Neural cell (in vitro differentiated cells): ENCODE measurements around the gene TRIM46. TPM values are rescaled to one million over a fixed set of nuclear protein-coding genes. Genes with fewer than 3 reads are reported as not detected.

Source experiments
- H2AFZ ChIP-seq: fragments of 200-600, 300-800 bp; sonication (generic), shearing (Covaris generic); 2 replicates; pipeline ENCODE4 v1.6.0; 2014; ENCODE audit warnings: low read depth, mild to moderate bottlenecking, antibody characterized with exemption, low read length, moderate library complexity
- H3F3A ChIP-seq: fragments of 200-600 bp; shearing (Covaris generic); 2 replicates; pipeline ENCODE4 v1.6.1; 2016; ENCODE audit warnings: mild to moderate bottlenecking, moderate library complexity, mixed read lengths, antibody characterized with exemption, low read length; ENCODE audit not compliant: insufficient read depth, poor library complexity, severe bottlenecking
- H3K27ac ChIP-seq: fragments of 200-600, 300-800 bp; sonication (generic), shearing (Covaris generic); 2 replicates; pipeline ENCODE4 v1.5.1; 2014; ENCODE audit warnings: mild to moderate bottlenecking, low read length, moderate library complexity
- H3K27me3 ChIP-seq: fragments of 300-800, 200-600 bp; sonication (generic), shearing (Covaris generic); 2 replicates; pipeline ENCODE4 v1.6.0; 2014; ENCODE audit warnings: mild to moderate bottlenecking, low read depth, low read length, moderate library complexity; ENCODE audit not compliant: insufficient read depth
- H3K36me3 ChIP-seq: fragments of 300-800, 200-600 bp; sonication (generic), shearing (Covaris generic); 2 replicates; pipeline ENCODE4 v1.5.1; 2014; ENCODE audit warnings: mild to moderate bottlenecking, antibody characterized with exemption, low read length, moderate library complexity; ENCODE audit not compliant: insufficient read depth
- H3K4me2 ChIP-seq: fragments of 300-800, 200-600 bp; sonication (generic), shearing (Covaris generic); 2 replicates; pipeline ENCODE4 v1.6.0; 2014; ENCODE audit warnings: mild to moderate bottlenecking, low read length
- H3K4me3 ChIP-seq: fragments of 300-800, 200-600 bp; sonication (generic), shearing (Covaris generic); 2 replicates; pipeline ENCODE4 v1.5.1; 2014; ENCODE audit warnings: mild to moderate bottlenecking, low read length, moderate library complexity
- H3K79me2 ChIP-seq: fragments of 200-600 bp; shearing (Covaris generic); replicated peaks from 2 replicates; pipeline ENCODE4 v1.6.0; 2014; ENCODE audit warnings: mild to moderate bottlenecking, low read length, moderate library complexity; ENCODE audit not compliant: insufficient read depth
- H3K9ac ChIP-seq: fragments of 300-800, 200-600 bp; sonication (generic), shearing (Covaris generic); 2 replicates; pipeline ENCODE4 v1.6.1; 2016; ENCODE audit warnings: mild to moderate bottlenecking, low read length, mixed read lengths
- H3K9me2 ChIP-seq: fragments of 200-600 bp; shearing (Covaris generic); 2 replicates; pipeline ENCODE4 v1.6.1; 2016; ENCODE audit warnings: mild to moderate bottlenecking, low read length, mixed read lengths; ENCODE audit not compliant: insufficient read depth
- H3K9me3 ChIP-seq: fragments of 200-600, 300-800 bp; sonication (generic), shearing (Covaris generic); 2 replicates; pipeline ENCODE4 v1.6.1; 2016; ENCODE audit warnings: mild to moderate bottlenecking, mixed run types, low read length, moderate library complexity, mixed read lengths
- H4K20me1 ChIP-seq: fragments of 200-600 bp; shearing (Covaris generic); 2 replicates; pipeline ENCODE4 v1.6.1; 2016; ENCODE audit warnings: mild to moderate bottlenecking, mixed run types; ENCODE audit not compliant: insufficient read depth
- EP300 ChIP-seq: fragments of 450-650 bp; conservative IDR thresholded peaks from 2 replicates; pipeline ENCODE4 v1.6.1; 2014; ENCODE audit warnings: antibody characterized with exemption, mild to moderate bottlenecking, moderate library complexity; ENCODE audit not compliant: poor library complexity, severe bottlenecking
- EZH2 ChIP-seq: fragments of 200-600, 300-800 bp; shearing (Covaris generic), sonication (generic); IDR thresholded peaks from 2 replicates; pipeline ENCODE4 v1.6.1; 2014; ENCODE audit warnings: antibody characterized with exemption, low read length, borderline replicate concordance, mild to moderate bottlenecking; ENCODE audit not compliant: insufficient read depth, poor library complexity, severe bottlenecking
- MXI1 ChIP-seq: fragments of 450-650 bp; conservative IDR thresholded peaks from 2 replicates; pipeline ENCODE4 v1.6.1; 2014; ENCODE audit warnings: antibody characterized with exemption, mild to moderate bottlenecking; ENCODE audit not compliant: poor library complexity, severe bottlenecking
- POLR2AphosphoS5 ChIP-seq: IDR thresholded peaks from 2 replicates; pipeline ENCODE4 v1.6.1; 2012
- RAD21 ChIP-seq: fragments of 450-650 bp; conservative IDR thresholded peaks from 2 replicates; pipeline ENCODE4 v1.6.1; 2014; ENCODE audit warnings: antibody characterized with exemption, mild to moderate bottlenecking, moderate library complexity
- SMC3 ChIP-seq: fragments of 450-650 bp; conservative IDR thresholded peaks from 2 replicates; pipeline ENCODE4 v1.6.1; 2014; ENCODE audit warnings: antibody characterized with exemption, mild to moderate bottlenecking, moderate library complexity; ENCODE audit not compliant: poor library complexity
- TAF1 ChIP-seq: IDR thresholded peaks from 2 replicates; pipeline ENCODE4 v1.6.1; 2012; ENCODE audit warnings: low read depth
- polyA plus RNA-seq: library from polyadenylated mRNA; depleted of rRNA; stranded (reverse); fragments of >200 nt; gene quantifications from 2 replicates; pipeline ENCODE4 v1.2.3, GENCODE V29; 2014
- TF ChIP-seq, protein P1 (sequence below): IDR thresholded peaks from 2 replicates; pipeline ENCODE4 v1.6.1; 2012; ENCODE audit warnings: borderline replicate concordance
- TF ChIP-seq, protein P2 (sequence below): fragments of 450-650 bp; IDR thresholded peaks from 2 replicates; pipeline ENCODE4 v1.5.1; 2014; ENCODE audit warnings: antibody characterized with exemption, mild to moderate bottlenecking, moderate library complexity; ENCODE audit not compliant: poor library complexity, severe bottlenecking

TRIM46 gene
- polyA plus RNA-seq, 1 donor from 2014 or later: 31.5 TPM

- Histone ChIP-seq H3K4me2 (peak within 1 kb of the TSS; percentile 83), H3K27me3 (no peaks in the 10 kb centered on the region), H3F3A (no peaks in the 10 kb centered on the region), H3K79me2 (peaks cover 10% of the 10 kb centered on the region), H3K9ac (peak within 1 kb of the TSS; percentile 95), H3K9me2 (no peaks in the 10 kb centered on the region), H3K4me3 (peak within 1 kb of the TSS; percentile 76), H3K27ac (peak within 1 kb of the TSS; percentile 96), H3K9me3 (no peaks in the 10 kb centered on the region), H2AFZ (peak within 1 kb of the TSS; percentile 89), H3K36me3 (no peaks in the 10 kb centered on the region), H4K20me1 (no peaks in the 10 kb centered on the region)
- TF ChIP-seq SMC3 (peak; percentile 11), EP300 (no peak), MXI1 (peak; percentile 87), RAD21 (no peak), POLR2AphosphoS5 (peak; percentile 92), TAF1 (peak; percentile 80)
- TF ChIP-seq, protein P1, sequence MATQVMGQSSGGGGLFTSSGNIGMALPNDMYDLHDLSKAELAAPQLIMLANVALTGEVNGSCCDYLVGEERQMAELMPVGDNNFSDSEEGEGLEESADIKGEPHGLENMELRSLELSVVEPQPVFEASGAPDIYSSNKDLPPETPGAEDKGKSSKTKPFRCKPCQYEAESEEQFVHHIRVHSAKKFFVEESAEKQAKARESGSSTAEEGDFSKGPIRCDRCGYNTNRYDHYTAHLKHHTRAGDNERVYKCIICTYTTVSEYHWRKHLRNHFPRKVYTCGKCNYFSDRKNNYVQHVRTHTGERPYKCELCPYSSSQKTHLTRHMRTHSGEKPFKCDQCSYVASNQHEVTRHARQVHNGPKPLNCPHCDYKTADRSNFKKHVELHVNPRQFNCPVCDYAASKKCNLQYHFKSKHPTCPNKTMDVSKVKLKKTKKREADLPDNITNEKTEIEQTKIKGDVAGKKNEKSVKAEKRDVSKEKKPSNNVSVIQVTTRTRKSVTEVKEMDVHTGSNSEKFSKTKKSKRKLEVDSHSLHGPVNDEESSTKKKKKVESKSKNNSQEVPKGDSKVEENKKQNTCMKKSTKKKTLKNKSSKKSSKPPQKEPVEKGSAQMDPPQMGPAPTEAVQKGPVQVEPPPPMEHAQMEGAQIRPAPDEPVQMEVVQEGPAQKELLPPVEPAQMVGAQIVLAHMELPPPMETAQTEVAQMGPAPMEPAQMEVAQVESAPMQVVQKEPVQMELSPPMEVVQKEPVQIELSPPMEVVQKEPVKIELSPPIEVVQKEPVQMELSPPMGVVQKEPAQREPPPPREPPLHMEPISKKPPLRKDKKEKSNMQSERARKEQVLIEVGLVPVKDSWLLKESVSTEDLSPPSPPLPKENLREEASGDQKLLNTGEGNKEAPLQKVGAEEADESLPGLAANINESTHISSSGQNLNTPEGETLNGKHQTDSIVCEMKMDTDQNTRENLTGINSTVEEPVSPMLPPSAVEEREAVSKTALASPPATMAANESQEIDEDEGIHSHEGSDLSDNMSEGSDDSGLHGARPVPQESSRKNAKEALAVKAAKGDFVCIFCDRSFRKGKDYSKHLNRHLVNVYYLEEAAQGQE: peak; percentile 18
- TF ChIP-seq, protein P2, sequence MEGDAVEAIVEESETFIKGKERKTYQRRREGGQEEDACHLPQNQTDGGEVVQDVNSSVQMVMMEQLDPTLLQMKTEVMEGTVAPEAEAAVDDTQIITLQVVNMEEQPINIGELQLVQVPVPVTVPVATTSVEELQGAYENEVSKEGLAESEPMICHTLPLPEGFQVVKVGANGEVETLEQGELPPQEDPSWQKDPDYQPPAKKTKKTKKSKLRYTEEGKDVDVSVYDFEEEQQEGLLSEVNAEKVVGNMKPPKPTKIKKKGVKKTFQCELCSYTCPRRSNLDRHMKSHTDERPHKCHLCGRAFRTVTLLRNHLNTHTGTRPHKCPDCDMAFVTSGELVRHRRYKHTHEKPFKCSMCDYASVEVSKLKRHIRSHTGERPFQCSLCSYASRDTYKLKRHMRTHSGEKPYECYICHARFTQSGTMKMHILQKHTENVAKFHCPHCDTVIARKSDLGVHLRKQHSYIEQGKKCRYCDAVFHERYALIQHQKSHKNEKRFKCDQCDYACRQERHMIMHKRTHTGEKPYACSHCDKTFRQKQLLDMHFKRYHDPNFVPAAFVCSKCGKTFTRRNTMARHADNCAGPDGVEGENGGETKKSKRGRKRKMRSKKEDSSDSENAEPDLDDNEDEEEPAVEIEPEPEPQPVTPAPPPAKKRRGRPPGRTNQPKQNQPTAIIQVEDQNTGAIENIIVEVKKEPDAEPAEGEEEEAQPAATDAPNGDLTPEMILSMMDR: peak; percentile 70
Measured at GRCh38 chr1:155135415-155136028, 38.1 kb upstream of the TRIM46 start, which contains the start of gene SLC50A1. Gene SLC50A1, plus strand, starts transcription at chr1:155135852. Its CDS starts 60 bp downstream, at chr1:155135912.

- H3K27ac ChIP-seq: peak overlapping the region; percentile 96
- peaks cover 10% of the 10 kb centered on the region for H3K79me2 ChIP-seq
- no peaks in the 10 kb centered on the region for H3K9me3 ChIP-seq
- peak overlapping the region; percentile 38 for H3K9ac ChIP-seq
- peak overlapping the region; percentile 76 for H3K4me3 ChIP-seq
- H2AFZ ChIP-seq: no peak overlapping the region
- no peak overlapping the region for H3K4me2 ChIP-seq
- no peaks in the 10 kb centered on the region for H4K20me1 ChIP-seq
- no peaks in the 10 kb centered on the region for H3F3A ChIP-seq
- no peaks in the 10 kb centered on the region for H3K27me3 ChIP-seq
- TF ChIP-seq SMC3: no peak
- no peak for TF ChIP-seq EP300
- TF ChIP-seq, protein P2: no peak
- no peak for TF ChIP-seq POLR2AphosphoS5
- no peak for TF ChIP-seq RAD21
- no peak for TF ChIP-seq TAF1
- no peak for TF ChIP-seq EZH2
- TF ChIP-seq, protein P1: no peak
- TF ChIP-seq MXI1: no peak
- no peaks in the 10 kb centered on the region for H3K9me2 ChIP-seq
- no peaks in the 10 kb centered on the region for H3K36me3 ChIP-seq
Measured at GRCh38 chr1:155136748-155137147, 36.9 kb upstream of the TRIM46 start.
